ENCODE measurements around the gene ZNF326. TPM values are rescaled to one million over a fixed set of nuclear protein-coding genes. Genes with fewer than 3 reads are reported as not detected.

Gene ZNF326
- total and polyA plus RNA-seq, 2 of the 8 experiments (the other 6 are each of a cell fraction or from before 2014, with no cell fraction given): 12.2 to 30.6 TPM

GRCh38 chr1:89945852-89946476, 48.9 kb upstream of the ZNF326 start:
- H2AK5ac ChIP-seq (ENCODE audit: low read depth, low read length): no peak overlapping the region
- H3K79me2 ChIP-seq (ENCODE audit: control insufficient read depth in 1 of 2, insufficient read depth in 2 of 2, low read length in 2 of 2): no peaks in the 10 kb centered on the region
- no peaks in the 10 kb centered on the region for H3K36me3 ChIP-seq (ENCODE audit: control insufficient read depth in 2 of 4, insufficient read depth in 4 of 4, low read length in 3 of 4)
- DNase-seq (ENCODE audit: low read depth in 1 of 2, low spot score in 2 of 2) (no peak), FAIRE-seq (no peak)
- no peaks in the 10 kb centered on the region; a peak in 1 of 7 replicates for H3K27me3 ChIP-seq (replicated peaks in 1 of 4; ENCODE audit: control insufficient read depth in 3 of 4, extremely low read depth in 1 of 4, insufficient read depth in 3 of 4, low read length in 3 of 4)
- H3K4me2 ChIP-seq (ENCODE audit: insufficient read depth in 1 of 2, low read depth in 2 of 2, low read length in 2 of 2): no peak overlapping the region
- H3K23ac ChIP-seq (ENCODE audit: insufficient read length): no peak overlapping the region
- no peak overlapping the region for H2BK5ac ChIP-seq (ENCODE audit: low read depth, low read length)
- no peak overlapping the region for H2BK12ac ChIP-seq (ENCODE audit: low read depth, low read length)
- H3K4me3 ChIP-seq (ENCODE audit: extremely low read depth in 1 of 4, insufficient read depth in 2 of 4, low read depth in 3 of 4, low read length in 4 of 4): no peak overlapping the region
- H3K23me2 ChIP-seq (ENCODE audit: low read depth, low read length): peaks cover 2% of the 10 kb centered on the region; the same call in 1 of the 2 replicates
- H4K8ac ChIP-seq (ENCODE audit: extremely low read depth, insufficient read depth, low read length): no peak overlapping the region
- no peak overlapping the region for H3K27ac ChIP-seq (ENCODE audit: low read depth, low read length)
- H3K56ac ChIP-seq (replicated peaks; ENCODE audit: insufficient read length, low read depth, low read length): no peak overlapping the region
- H3K14ac ChIP-seq (ENCODE audit: insufficient read length): no peak overlapping the region
- H3K4ac ChIP-seq (replicated peaks; ENCODE audit: insufficient read length, low read depth, low read length): no peak overlapping the region
- H2BK120ac ChIP-seq (replicated peaks; ENCODE audit: low read depth, low read length): no peak overlapping the region
- ChIA-PET CTCF (ENCODE audit: partially characterized antibody) (interaction anchor here (0.6 to 2.6 kb wide), 3 partner anchors 28 to 106 kb away, joined by 3 to 14 read pairs (median 3); no protein-coding TSS in a partner anchor), POLR2A (ENCODE audit: partially characterized antibody) (interaction anchor here (1.0 to 1.4 kb wide), 2 partner anchors 17 to 68 kb away, joined by 3 read pairs; no protein-coding TSS in a partner anchor)
- 83% methylated on average over 5 of the region's 5 CpGs; no CpG with 5 or more reads in 1 of the 2 experiments for WGBS, 2 experiments (ENCODE audit: extremely low coverage in 1 of 2, insufficient coverage in 1 of 2, insufficient read length in 1 of 2, insufficient replicate concordance in 2 of 2, low coverage in 1 of 2, low lambda C conversion rate in 2 of 2, missing lambda C conversion rate in 1 of 2)
- H3K9me3 ChIP-seq (ENCODE audit: insufficient read depth in 2 of 2, low read depth in 1 of 2, low read length in 1 of 2): no peaks in the 10 kb centered on the region
- no peak overlapping the region for H2BK20ac ChIP-seq (ENCODE audit: low read length)
- no peaks in the 10 kb centered on the region for H3K79me1 ChIP-seq (ENCODE audit: low read depth, low read length)
- H3K9ac ChIP-seq (replicated peaks in 1 of 4; ENCODE audit: extremely low read depth in 1 of 4, low read depth in 3 of 4, low read length in 3 of 4): no peak overlapping the region
- H3K4me1 ChIP-seq (replicated peaks in 1 of 4; ENCODE audit: control insufficient read depth in 3 of 4, insufficient read depth in 4 of 4, low read length in 3 of 4): peaks cover 3 to 14% (median 11%) of the 10 kb centered on the region in 4 experiments; a peak in 4 of 7 replicates
- H4K91ac ChIP-seq (replicated peaks; ENCODE audit: insufficient read length, low read length): no peak overlapping the region
- H4K5ac ChIP-seq (ENCODE audit: insufficient read length, low read depth, low read length): no peak overlapping the region
- H2BK15ac ChIP-seq (ENCODE audit: low read length): no peak overlapping the region
- no peak overlapping the region for H2AFZ ChIP-seq (ENCODE audit: low read length)
- no peak overlapping the region for H3K18ac ChIP-seq (ENCODE audit: extremely low read depth, low read length)
- H4K20me1 ChIP-seq (replicated peaks in 1 of 2; ENCODE audit: control insufficient read depth in 1 of 2, insufficient read depth in 2 of 2, low read length in 2 of 2): no peaks in the 10 kb centered on the region
- TF ChIP-seq SIN3A (conservative IDR thresholded peaks at IDR 0.05 in 1 of 2, IDR thresholded peaks at IDR 0.05 in 1 of 2; ENCODE audit: low read depth in 1 of 2, low read length in 2 of 2) (no peak), ASH2L (IDR thresholded peaks at IDR 0.05; ENCODE audit: low read length) (no peak), SP1 (IDR thresholded peaks at IDR 0.05; ENCODE audit: low read depth, low read length) (no peak), CHD1 (IDR thresholded peaks at IDR 0.05; ENCODE audit: low read depth, low read length) (no peak), SIRT6 (IDR thresholded peaks at IDR 0.05; ENCODE audit: low read length) (no peak), HDAC6 (IDR thresholded peaks at IDR 0.05; ENCODE audit: low read depth, low read length) (no peak), FOSL1 (IDR thresholded peaks at IDR 0.05; ENCODE audit: insufficient read depth, low read depth, low read length) (no peak), TEAD4 (IDR thresholded peaks at IDR 0.05; ENCODE audit: low read depth, low read length) (no peak), TAF7 (optimal IDR thresholded peaks at IDR 0.05; ENCODE audit: borderline replicate concordance, low read depth, low read length) (no peak), SP2 (IDR thresholded peaks at IDR 0.05; ENCODE audit: low read length) (no peak)
- TF ChIP-seq, protein P1, sequence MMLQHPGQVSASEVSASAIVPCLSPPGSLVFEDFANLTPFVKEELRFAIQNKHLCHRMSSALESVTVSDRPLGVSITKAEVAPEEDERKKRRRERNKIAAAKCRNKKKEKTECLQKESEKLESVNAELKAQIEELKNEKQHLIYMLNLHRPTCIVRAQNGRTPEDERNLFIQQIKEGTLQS (IDR thresholded peaks at IDR 0.05; ENCODE audit: insufficient read depth, low read depth, low read length): no peak

Measured in H1 (cell line).